ENCODE results near the gene USP6. TPM values are rescaled to one million over a fixed set of nuclear protein-coding genes. Genes with fewer than 3 reads are reported as not detected.

USP6 gene
- total and polyA plus RNA-seq, 2 of the 4 experiments (the other 2 are of a cell fraction), result 0.02 TPM; not detected in 1

DNA sequence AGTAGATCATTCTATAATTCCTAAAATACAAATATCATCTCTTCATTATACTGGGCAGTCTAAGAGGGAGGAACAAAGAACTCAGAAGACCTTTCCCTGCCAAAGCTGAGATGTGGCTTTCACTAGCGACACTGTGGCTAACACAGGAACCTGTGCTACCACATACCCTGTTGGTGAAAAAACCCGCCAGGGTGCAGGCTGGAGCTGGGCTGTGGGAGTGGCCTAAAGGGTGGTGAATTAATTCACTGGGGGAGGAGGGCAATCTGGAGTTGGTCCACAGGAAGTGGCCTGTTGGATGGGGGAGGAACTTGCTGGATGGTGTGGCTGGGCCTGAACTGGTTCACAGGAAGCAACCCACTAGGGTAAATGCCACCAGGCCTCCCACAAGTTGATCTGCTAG lies 68.5 kb downstream of the USP6 start:
- H3K36me3 ChIP-seq (ENCODE audit: control insufficient read depth, insufficient read depth, low read length), result peaks cover 17% of the 10 kb centered on the region
- no peak overlapping the region for H2AFZ ChIP-seq (replicated peaks; ENCODE audit: low read length, poor library complexity)
- CTCF ChIA-PET, result no interaction called here
- H3K23ac ChIP-seq (ENCODE audit: low read depth, low read length), result no peak overlapping the region
- no peak overlapping the region for H2BK15ac ChIP-seq (ENCODE audit: low read depth, low read length)
- no peak overlapping the region for H3K4me3 ChIP-seq (ENCODE audit: insufficient read depth, low read depth, low read length)
- H4K91ac ChIP-seq (ENCODE audit: insufficient read depth, low read depth, low read length), result no peak overlapping the region
- no peak for TF ChIP-seq BHLHE40 (IDR thresholded peaks at IDR 0.05; ENCODE audit: low read depth, low read length)
- TF ChIP-seq NFE2L2 (IDR thresholded peaks at IDR 0.05; ENCODE audit: low read depth, low read length), result no peak
- TF ChIP-seq RAD21 (IDR thresholded peaks at IDR 0.05; ENCODE audit: low read length), result no peak
- TF ChIP-seq POLR2A (IDR thresholded peaks at IDR 0.05; ENCODE audit: low read depth, low read length), result no peak
- TF ChIP-seq RCOR1 (IDR thresholded peaks at IDR 0.05; ENCODE audit: insufficient replicate concordance, low read length), result no peak
- TF ChIP-seq, protein P1, sequence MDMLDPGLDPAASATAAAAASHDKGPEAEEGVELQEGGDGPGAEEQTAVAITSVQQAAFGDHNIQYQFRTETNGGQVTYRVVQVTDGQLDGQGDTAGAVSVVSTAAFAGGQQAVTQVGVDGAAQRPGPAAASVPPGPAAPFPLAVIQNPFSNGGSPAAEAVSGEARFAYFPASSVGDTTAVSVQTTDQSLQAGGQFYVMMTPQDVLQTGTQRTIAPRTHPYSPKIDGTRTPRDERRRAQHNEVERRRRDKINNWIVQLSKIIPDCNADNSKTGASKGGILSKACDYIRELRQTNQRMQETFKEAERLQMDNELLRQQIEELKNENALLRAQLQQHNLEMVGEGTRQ (IDR thresholded peaks at IDR 0.05; ENCODE audit: low read depth, low read length), result no peak
- no peak for TF ChIP-seq CTCF (conservative IDR thresholded peaks at IDR 0.05; ENCODE audit: low read depth, low read length)
- TF ChIP-seq MAFK (IDR thresholded peaks at IDR 0.05; ENCODE audit: low read depth, low read length), result no peak
- no peak for TF ChIP-seq FOS (IDR thresholded peaks at IDR 0.05; ENCODE audit: low read depth, low read length)
- no peak for TF ChIP-seq ELK1 (IDR thresholded peaks at IDR 0.05; ENCODE audit: borderline replicate concordance, low read depth, low read length)
- no peak for TF ChIP-seq CEBPB (IDR thresholded peaks at IDR 0.05; ENCODE audit: low read depth, low read length)
- TF ChIP-seq RFX5 (IDR thresholded peaks at IDR 0.05; ENCODE audit: low read depth, low read length), result no peak
- no peak for TF ChIP-seq MXI1 (IDR thresholded peaks at IDR 0.05; ENCODE audit: borderline replicate concordance, low read depth, low read length)
- no peak for TF ChIP-seq SMC3 (IDR thresholded peaks at IDR 0.05; ENCODE audit: low read depth, low read length)
- TF ChIP-seq CHD1 (IDR thresholded peaks at IDR 0.05; ENCODE audit: low read depth, low read length), result no peak
- TF ChIP-seq MAZ (IDR thresholded peaks at IDR 0.05; ENCODE audit: borderline replicate concordance, low read depth, low read length), result no peak
- H3K4ac ChIP-seq (ENCODE audit: low read depth, low read length), result no peak overlapping the region
- no peak overlapping the region for H4K8ac ChIP-seq (ENCODE audit: low read depth in 2 of 2, low read length in 2 of 2)
- no peak overlapping the region for H4K5ac ChIP-seq (ENCODE audit: low read depth, low read length)
- H2AK5ac ChIP-seq (ENCODE audit: low read depth, low read length), result no peak overlapping the region
- H2BK5ac ChIP-seq (ENCODE audit: low read depth, low read length, poor library complexity, severe bottlenecking), result no peak overlapping the region
- WGBS, 2 experiments (ENCODE audit: extremely low coverage in 2 of 2, insufficient read length in 1 of 2), result no CpG with 5 or more reads among the region's 2 CpGs
- no peak overlapping the region for H3K18ac ChIP-seq (ENCODE audit: low read depth, low read length)
- DNase-seq (no peak), ATAC-seq (ENCODE audit: low read depth) (no peak)
- in situ Hi-C loops (cut with MboI; ENCODE audit: low sequenced_read_pairs) (no loop called here), dilution Hi-C loops (cut with HindIII; ENCODE audit: low sequenced_read_pairs, unreplicated experiment) (no loop called here), intact Hi-C loops (cut with micrococcal nuclease) (loop anchor here (10.0 kb wide), 1 partner anchor 89 kb away; no protein-coding TSS in a partner anchor)
- no peak overlapping the region for H2BK20ac ChIP-seq (ENCODE audit: low read depth, low read length)
- no peak overlapping the region for H3K56ac ChIP-seq (ENCODE audit: extremely low read depth, insufficient read depth, low read length)
- H3K14ac ChIP-seq (replicated peaks; ENCODE audit: low read depth, low read length), result no peak overlapping the region
- H3K27ac ChIP-seq (ENCODE audit: insufficient read depth, low read length), result no peak overlapping the region
- H3K27me3 ChIP-seq (ENCODE audit: control insufficient read depth, insufficient read depth, low read length), result no peaks in the 10 kb centered on the region
- peaks cover 75% of the 10 kb centered on the region for H3K9me3 ChIP-seq (ENCODE audit: control insufficient read depth, insufficient read depth, low read length)
- POLR2A ChIA-PET (ENCODE audit: unreplicated experiment), result no interaction called here
- H3K9me1 ChIP-seq (ENCODE audit: insufficient read depth, low read length), result no peaks in the 10 kb centered on the region
- no peak overlapping the region for H3K9ac ChIP-seq (ENCODE audit: low read depth, low read length)
- H2AK9ac ChIP-seq (replicated peaks; ENCODE audit: low read depth, low read length, poor library complexity), result no peak overlapping the region
- H3K4me2 ChIP-seq (ENCODE audit: low read depth, low read length), result no peak overlapping the region
- no peak overlapping the region for H2BK120ac ChIP-seq (ENCODE audit: low read depth, low read length)
- H3K4me1 ChIP-seq (ENCODE audit: control insufficient read depth, insufficient read depth, low read length), result no peaks in the 10 kb centered on the region
- BruUV-seq (replicated peaks), result no TSS peak
- H4K20me1 ChIP-seq (ENCODE audit: insufficient read depth, low read length), result no peaks in the 10 kb centered on the region
- H3K79me1 ChIP-seq (ENCODE audit: low read depth in 1 of 2, low read length in 2 of 2), result no peaks in the 10 kb centered on the region; a peak in 1 of 4 replicates

Measured in IMR-90 (cell line).